NCI-H187 treated with DMSO at 0.1 percent for 48 hours (cell line): ENCODE measurements around the gene PGLYRP4.

Source experiments
- DNase-seq: peaks from one replicate; lab custom pipeline; 2025; lab: John Stamatoyannopoulos, UW

PGLYRP4 gene

GRCh38 chr1:153288634-153289275 is 59.9 kb downstream of the PGLYRP4 start:
- DNase-seq: no peak
